HepG2 (cell line): ENCODE measurements around the gene SLC2A10. TPM values are rescaled to one million over a fixed set of nuclear protein-coding genes. Genes with fewer than 3 reads are reported as not detected.

Experiments used
- HBP1 ChIP-seq: IDR thresholded peaks from 2 replicates; pipeline ENCODE4 v1.6.1; 2016; ENCODE audit warnings: low read depth, control low read depth
- HOXA5 ChIP-seq: sonication (generic); formaldehyde crosslinking; IDR thresholded peaks from 2 replicates; pipeline ENCODE4 v1.4.0; 2020; ENCODE audit warnings: missing genetic modification reagents
- JUN ChIP-seq: sonication (generic); formaldehyde crosslinking; IDR thresholded peaks from 2 replicates; pipeline ENCODE4 v1.4.0; 2020; ENCODE audit warnings: mild to moderate bottlenecking, missing genetic modification reagents
- MEIS1 ChIP-seq: sonication (generic); formaldehyde crosslinking; IDR thresholded peaks from 2 replicates; pipeline ENCODE4 v1.9.0; 2021; ENCODE audit warnings: mild to moderate bottlenecking, missing genetic modification reagents, moderate library complexity, borderline replicate concordance
- NFATC3 ChIP-seq: sonication (generic); formaldehyde crosslinking; IDR thresholded peaks from 2 replicates; pipeline ENCODE4 v1.5.1; 2020; ENCODE audit warnings: mild to moderate bottlenecking, missing genetic modification reagents
- ZBTB20 ChIP-seq: sonication (generic); formaldehyde crosslinking; IDR thresholded peaks from 2 replicates; pipeline ENCODE4 v1.8.1; 2023; ENCODE audit warnings: missing genetic modification reagents, low read depth, mild to moderate bottlenecking, borderline replicate concordance
- ZBTB40 ChIP-seq, 2 experiments: fragments of 450-650 bp in 1 of 2; sonication (generic) in 1 of 2; formaldehyde crosslinking in 1 of 2; IDR thresholded peaks; 2 replicates each; pipeline versions ENCODE4 v1.6.1 to v1.8.0; 2016 to 2022; ENCODE audit warnings: antibody characterized with exemption in 1 of 2, mild to moderate bottlenecking in 1 of 2, missing genetic modification reagents in 1 of 2
- ZNF205 ChIP-seq: IDR thresholded peaks from 2 replicates; pipeline ENCODE4 v1.6.1; 2018; ENCODE audit warnings: missing biosample characterization, missing genetic modification reagents
- ZNF251 ChIP-seq: sonication (generic); formaldehyde crosslinking; IDR thresholded peaks from 2 replicates; pipeline ENCODE4 v1.9.0; 2021; ENCODE audit warnings: mild to moderate bottlenecking, missing genetic modification reagents
- ZNF605 ChIP-seq: sonication (generic); formaldehyde crosslinking; IDR thresholded peaks from 2 replicates; pipeline ENCODE4 v1.8.0; 2022; ENCODE audit warnings: mild to moderate bottlenecking, missing genetic modification reagents
- ZNF704 ChIP-seq: sonication (generic); formaldehyde crosslinking; IDR thresholded peaks from 2 replicates; pipeline ENCODE4 v1.8.1; 2023; ENCODE audit warnings: mild to moderate bottlenecking, inconsistent platforms, moderate library complexity, missing genetic modification reagents, borderline replicate concordance
- polyA plus RNA-seq, 8 experiments: library from polyadenylated mRNA; depleted of rRNA in 3 of 8; stranded (reverse) in 7 of 8; unstranded in 1 of 8; fragments of >200 nt; fragmentation: Illumina TruSeq in 4 of 8; extraction: Trizol in 4 of 8; gene quantifications; 2 replicates each; pipeline versions ENCODE4 v1.2.1 to v1.2.3, GENCODE V29; 2011 to 2016; ENCODE audit warnings: low read depth in 4 of 8, missing spikeins in 1 of 8, mixed read lengths in 1 of 8; ENCODE audit not compliant: insufficient read depth in 1 of 8
- total RNA-seq, 5 experiments: library from RNA; depleted of rRNA; stranded (reverse); fragments of >200 nt; fragmentation: Illumina TruSeq; extraction: Trizol; gene quantifications; 2 replicates each; pipeline ENCODE4 v1.2.3, GENCODE V29; 2016; ENCODE audit warnings: low read depth in 1 of 5
- TF ChIP-seq, protein P1 (sequence below): sonication (generic); formaldehyde crosslinking; conservative IDR thresholded peaks from 2 replicates; pipeline ENCODE4 v1.8.0; 2022; ENCODE audit warnings: low read depth, missing genetic modification reagents
- TF ChIP-seq, protein P2 (sequence below): sonication (generic); formaldehyde crosslinking; IDR thresholded peaks from 2 replicates; pipeline ENCODE4 v1.5.0; 2020; ENCODE audit warnings: mild to moderate bottlenecking, missing genetic modification reagents

The SLC2A10 gene
- total and polyA plus RNA-seq, 2 of the 13 experiments (the other 11 are each of a cell fraction or from before 2014, with no cell fraction given), result 16.0 to 18.4 TPM

DNA sequence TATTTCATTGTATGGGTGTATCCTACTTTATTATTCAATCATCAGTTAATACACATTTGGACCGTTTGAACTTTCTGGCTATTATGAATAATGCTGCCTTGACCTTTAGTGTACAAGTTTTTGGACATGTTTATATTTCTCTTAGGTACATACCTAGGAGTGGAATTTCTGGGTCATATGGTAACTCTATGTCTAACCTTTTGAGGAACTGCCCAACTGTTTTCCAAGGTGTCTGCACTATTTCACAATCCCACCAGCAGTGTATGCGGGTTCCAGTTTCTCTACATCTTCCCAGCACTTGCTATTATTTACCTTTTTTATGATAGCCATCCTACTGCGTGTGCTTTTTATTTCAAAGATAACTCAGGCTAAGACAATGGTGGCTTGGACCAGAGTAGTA lies 43.8 kb upstream of the SLC2A10 start (continued):
- TF ChIP-seq, protein P1, sequence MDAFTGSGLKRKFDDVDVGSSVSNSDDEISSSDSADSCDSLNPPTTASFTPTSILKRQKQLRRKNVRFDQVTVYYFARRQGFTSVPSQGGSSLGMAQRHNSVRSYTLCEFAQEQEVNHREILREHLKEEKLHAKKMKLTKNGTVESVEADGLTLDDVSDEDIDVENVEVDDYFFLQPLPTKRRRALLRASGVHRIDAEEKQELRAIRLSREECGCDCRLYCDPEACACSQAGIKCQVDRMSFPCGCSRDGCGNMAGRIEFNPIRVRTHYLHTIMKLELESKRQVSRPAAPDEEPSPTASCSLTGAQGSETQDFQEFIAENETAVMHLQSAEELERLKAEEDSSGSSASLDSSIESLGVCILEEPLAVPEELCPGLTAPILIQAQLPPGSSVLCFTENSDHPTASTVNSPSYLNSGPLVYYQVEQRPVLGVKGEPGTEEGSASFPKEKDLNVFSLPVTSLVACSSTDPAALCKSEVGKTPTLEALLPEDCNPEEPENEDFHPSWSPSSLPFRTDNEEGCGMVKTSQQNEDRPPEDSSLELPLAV (CRISPR knock-in tag), result no peak
- TF ChIP-seq ZNF251 (CRISPR knock-in tag) (no peak), ZBTB40 (IDR thresholded peaks at IDR 0.05) (no peak), ZBTB40 (CRISPR knock-in tag; IDR thresholded peaks at IDR 0.05) (no peak), ZNF704 (no peak), MEIS1 (CRISPR knock-in tag) (no peak), ZNF205 (no peak), ZNF605 (CRISPR knock-in tag) (no peak), NFATC3 (CRISPR knock-in tag) (no peak), HBP1 (CRISPR knock-in tag) (no peak), HOXA5 (CRISPR knock-in tag) (no peak), JUN (CRISPR knock-in tag) (no peak), ZBTB20 (CRISPR knock-in tag) (no peak)
- TF ChIP-seq, protein P2, sequence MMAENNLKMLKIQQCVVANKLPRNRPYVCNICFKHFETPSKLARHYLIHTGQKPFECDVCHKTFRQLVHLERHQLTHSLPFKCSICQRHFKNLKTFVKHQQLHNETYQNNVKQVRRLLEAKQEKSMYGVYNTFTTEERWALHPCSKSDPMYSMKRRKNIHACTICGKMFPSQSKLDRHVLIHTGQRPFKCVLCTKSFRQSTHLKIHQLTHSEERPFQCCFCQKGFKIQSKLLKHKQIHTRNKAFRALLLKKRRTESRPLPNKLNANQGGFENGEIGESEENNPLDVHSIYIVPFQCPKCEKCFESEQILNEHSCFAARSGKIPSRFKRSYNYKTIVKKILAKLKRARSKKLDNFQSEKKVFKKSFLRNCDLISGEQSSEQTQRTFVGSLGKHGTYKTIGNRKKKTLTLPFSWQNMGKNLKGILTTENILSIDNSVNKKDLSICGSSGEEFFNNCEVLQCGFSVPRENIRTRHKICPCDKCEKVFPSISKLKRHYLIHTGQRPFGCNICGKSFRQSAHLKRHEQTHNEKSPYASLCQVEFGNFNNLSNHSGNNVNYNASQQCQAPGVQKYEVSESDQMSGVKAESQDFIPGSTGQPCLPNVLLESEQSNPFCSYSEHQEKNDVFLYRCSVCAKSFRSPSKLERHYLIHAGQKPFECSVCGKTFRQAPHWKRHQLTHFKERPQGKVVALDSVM (CRISPR knock-in tag), result no peak
